ENCODE data around the gene TUSC2. TPM values are rescaled to one million over a fixed set of nuclear protein-coding genes. Genes with fewer than 3 reads are reported as not detected.

TUSC2 gene
- total RNA-seq, 1 experiment from 2014 or later: 38.3 TPM

- TF ChIP-seq, protein P1, sequence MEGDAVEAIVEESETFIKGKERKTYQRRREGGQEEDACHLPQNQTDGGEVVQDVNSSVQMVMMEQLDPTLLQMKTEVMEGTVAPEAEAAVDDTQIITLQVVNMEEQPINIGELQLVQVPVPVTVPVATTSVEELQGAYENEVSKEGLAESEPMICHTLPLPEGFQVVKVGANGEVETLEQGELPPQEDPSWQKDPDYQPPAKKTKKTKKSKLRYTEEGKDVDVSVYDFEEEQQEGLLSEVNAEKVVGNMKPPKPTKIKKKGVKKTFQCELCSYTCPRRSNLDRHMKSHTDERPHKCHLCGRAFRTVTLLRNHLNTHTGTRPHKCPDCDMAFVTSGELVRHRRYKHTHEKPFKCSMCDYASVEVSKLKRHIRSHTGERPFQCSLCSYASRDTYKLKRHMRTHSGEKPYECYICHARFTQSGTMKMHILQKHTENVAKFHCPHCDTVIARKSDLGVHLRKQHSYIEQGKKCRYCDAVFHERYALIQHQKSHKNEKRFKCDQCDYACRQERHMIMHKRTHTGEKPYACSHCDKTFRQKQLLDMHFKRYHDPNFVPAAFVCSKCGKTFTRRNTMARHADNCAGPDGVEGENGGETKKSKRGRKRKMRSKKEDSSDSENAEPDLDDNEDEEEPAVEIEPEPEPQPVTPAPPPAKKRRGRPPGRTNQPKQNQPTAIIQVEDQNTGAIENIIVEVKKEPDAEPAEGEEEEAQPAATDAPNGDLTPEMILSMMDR (IDR thresholded peaks at IDR 0.05; ENCODE audit: insufficient read depth in 1 of 2, low read depth in 1 of 2, low read length in 1 of 2, severe bottlenecking in 1 of 2, unreplicated experiment in 1 of 2): no peak
- Histone ChIP-seq H3K36me3 (ENCODE audit: control insufficient read depth, insufficient read depth, low read length) (peaks cover 1% of the 10 kb centered on the region; the same call in 1 of the 2 replicates), H3K4me1 (peaks cover 25% of the 10 kb centered on the region), H3K27me3 (replicated peaks; ENCODE audit: control insufficient read depth, insufficient read depth, low read length) (no peaks in the 10 kb centered on the region), H3K4me3 (ENCODE audit: low read depth, low read length) (no peak overlapping the region), H3K9me3 (no peaks in the 10 kb centered on the region)
- ChIA-PET POLR2A (interaction anchor here (0.6 kb wide), 1 partner anchor 21 kb away, joined by 5 read pairs; no protein-coding TSS in a partner anchor), CTCF (no interaction called here)
- no TSS peak for BruUV-seq (replicated peaks)
- H3K36me3 Mint-ChIP-seq (ENCODE audit: insufficient read depth, unreplicated experiment): peaks cover 22% of the 10 kb centered on the region
- DNase-seq: no peak
- H3K4me1 Mint-ChIP-seq (ENCODE audit: low read depth, unreplicated experiment): peaks cover 4% of the 10 kb centered on the region
- peak overlapping the region; percentile 86 for H3K27ac Mint-ChIP-seq (ENCODE audit: unreplicated experiment)
- H3K27me3 Mint-ChIP-seq (ENCODE audit: insufficient read depth, unreplicated experiment): no peaks in the 10 kb centered on the region
- peak overlapping the region; percentile 92 for H3K4me3 Mint-ChIP-seq (ENCODE audit: unreplicated experiment)
- H3K9me3 Mint-ChIP-seq (ENCODE audit: unreplicated experiment): no peaks in the 10 kb centered on the region
- intact Hi-C loops (cut with micrococcal nuclease; ENCODE audit: unreplicated experiment): loop anchor here (1.0 kb wide), 1 partner anchor 8 kb away; no protein-coding TSS in a partner anchor
Observed at GRCh38 chr3:50359760-50360110, 31.7 kb upstream of the TUSC2 start.

DNA sequence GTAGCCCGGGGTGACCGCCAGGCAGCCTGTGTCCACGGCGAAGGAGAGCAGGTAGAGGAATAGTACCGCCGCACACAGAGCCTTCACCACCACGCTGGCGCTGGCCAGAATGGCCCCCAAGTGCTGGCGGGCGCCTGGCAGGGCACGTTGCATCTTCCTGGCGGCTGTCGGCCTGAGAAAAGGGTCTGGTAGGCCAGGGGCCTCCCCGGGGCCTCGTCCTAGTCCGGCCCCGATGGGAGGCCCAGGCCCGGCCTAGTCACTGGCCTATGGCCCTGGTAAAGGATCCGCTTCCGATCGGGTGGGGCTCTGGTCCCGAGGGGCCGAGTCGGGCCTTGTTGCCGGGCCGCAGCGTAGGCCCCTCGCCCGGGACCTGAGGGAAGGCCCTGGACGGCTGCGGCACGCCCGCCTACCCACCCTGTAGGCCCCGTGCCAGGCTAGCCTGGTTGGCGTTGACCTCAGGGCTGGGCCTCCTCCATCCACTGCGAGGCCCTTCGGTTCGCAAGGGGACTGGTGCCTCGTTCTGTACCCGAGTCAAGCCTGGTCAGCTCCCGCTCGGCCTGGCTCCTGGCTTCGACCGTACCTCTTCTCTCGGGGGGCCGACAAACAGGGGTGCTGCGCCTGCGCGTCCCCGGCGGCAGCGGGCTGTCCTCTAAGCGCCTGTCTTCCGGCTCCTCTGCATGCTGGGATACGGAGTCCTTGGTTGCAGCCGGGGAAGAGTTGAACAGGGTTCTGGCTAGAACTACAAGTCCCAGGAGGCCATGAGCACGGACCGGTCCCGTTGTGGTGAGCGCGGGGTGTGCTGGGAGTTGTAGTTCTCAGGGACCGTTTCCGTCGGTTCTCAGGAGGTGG lies 31.1 kb upstream of the TUSC2 start, which contains the start of gene TMEM115:
Gene TMEM115, minus strand, starts transcription at position 611 of the 849 bp plus-strand sequence. Its CDS starts 458 bp downstream, at position 153.
- intact Hi-C loops (cut with micrococcal nuclease; ENCODE audit: unreplicated experiment): loop anchor here (1.0 kb wide), 1 partner anchor 8 kb away; no protein-coding TSS in a partner anchor
- Histone ChIP-seq H3K4me3 (ENCODE audit: low read depth, low read length) (peak within 1 kb of the TSS; percentile 61), H3K27me3 (replicated peaks; ENCODE audit: control insufficient read depth, insufficient read depth, low read length) (no peaks in the 10 kb centered on the region), H3K9me3 (no peaks in the 10 kb centered on the region), H3K4me1 (peaks cover 25% of the 10 kb centered on the region), H3K36me3 (ENCODE audit: control insufficient read depth, insufficient read depth, low read length) (peaks cover 1% of the 10 kb centered on the region; the same call in 1 of the 2 replicates)
- H3K4me3 Mint-ChIP-seq (ENCODE audit: unreplicated experiment): peak within 1 kb of the TSS; percentile 92
- peaks cover 28% of the 10 kb centered on the region for H3K36me3 Mint-ChIP-seq (ENCODE audit: insufficient read depth, unreplicated experiment)
- H3K27me3 Mint-ChIP-seq (ENCODE audit: insufficient read depth, unreplicated experiment): no peaks in the 10 kb centered on the region
- DNase-seq: peak; percentile 94 to 97
- H3K9me3 Mint-ChIP-seq (ENCODE audit: unreplicated experiment): no peaks in the 10 kb centered on the region
- TF ChIP-seq, protein P1 (IDR thresholded peaks at IDR 0.05; ENCODE audit: insufficient read depth in 1 of 2, low read depth in 1 of 2, low read length in 1 of 2, severe bottlenecking in 1 of 2, unreplicated experiment in 1 of 2): no peak
- no TSS peak for BruUV-seq (replicated peaks)
- ChIA-PET CTCF (no interaction called here), POLR2A (interaction anchor here (0.6 kb wide), 1 partner anchor 22 kb away, joined by 5 read pairs; no protein-coding TSS in a partner anchor)
- H3K4me1 Mint-ChIP-seq (ENCODE audit: low read depth, unreplicated experiment): peaks cover 4% of the 10 kb centered on the region
- peak within 1 kb of the TSS; percentile 86 for H3K27ac Mint-ChIP-seq (ENCODE audit: unreplicated experiment)

DNA sequence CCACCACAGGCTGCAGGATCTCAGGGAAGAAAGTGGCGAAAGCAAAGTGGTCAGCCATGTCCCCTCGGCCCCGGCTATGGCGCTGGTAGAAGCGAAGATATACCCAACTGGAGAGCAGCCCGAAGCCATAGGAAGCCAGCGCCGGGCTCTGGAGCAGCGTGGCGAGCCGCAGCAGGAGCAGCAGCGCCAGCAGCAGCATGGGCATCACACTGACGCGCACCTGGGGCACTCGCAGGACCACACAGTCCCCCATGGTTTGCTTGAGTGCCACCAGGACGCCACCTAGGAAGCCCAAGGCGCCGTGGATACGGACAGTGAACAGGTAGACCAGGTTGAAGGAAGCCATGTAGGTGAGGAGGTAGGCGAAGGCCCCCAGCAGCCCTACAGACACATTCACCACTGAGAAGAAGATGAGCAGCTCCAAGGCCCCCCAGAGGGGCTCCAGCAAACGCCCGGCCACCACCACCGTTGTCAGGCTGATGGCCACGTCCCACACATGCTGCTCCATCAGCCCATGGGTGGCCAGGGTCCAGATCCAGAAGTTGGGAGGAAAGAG lies 30.4 kb upstream of the TUSC2 start:
- TF ChIP-seq, protein P1 (IDR thresholded peaks at IDR 0.05; ENCODE audit: insufficient read depth in 1 of 2, low read depth in 1 of 2, low read length in 1 of 2, severe bottlenecking in 1 of 2, unreplicated experiment in 1 of 2): no peak
- CTCF ChIA-PET: no interaction called here
- Mint-ChIP-seq H3K36me3 (ENCODE audit: insufficient read depth, unreplicated experiment) (peaks cover 31% of the 10 kb centered on the region), H3K27ac (ENCODE audit: unreplicated experiment) (peak overlapping the region; percentile 86), H3K4me3 (ENCODE audit: unreplicated experiment) (peak overlapping the region; percentile 92), H3K4me1 (ENCODE audit: low read depth, unreplicated experiment) (peaks cover 4% of the 10 kb centered on the region), H3K9me3 (ENCODE audit: unreplicated experiment) (no peaks in the 10 kb centered on the region), H3K27me3 (ENCODE audit: insufficient read depth, unreplicated experiment) (no peaks in the 10 kb centered on the region)
- POLR2A ChIA-PET: no interaction called here
- Histone ChIP-seq H3K36me3 (ENCODE audit: control insufficient read depth, insufficient read depth, low read length) (peaks cover 1% of the 10 kb centered on the region; the same call in 1 of the 2 replicates), H3K27me3 (replicated peaks; ENCODE audit: control insufficient read depth, insufficient read depth, low read length) (no peaks in the 10 kb centered on the region), H3K4me3 (ENCODE audit: low read depth, low read length) (peak overlapping the region; percentile 61), H3K4me1 (peaks cover 25% of the 10 kb centered on the region), H3K9me3 (no peaks in the 10 kb centered on the region)
- intact Hi-C loops (cut with micrococcal nuclease; ENCODE audit: unreplicated experiment): no loop called here
- no TSS peak for BruUV-seq (replicated peaks)
- DNase-seq: no peak
